H1 (cell line): ENCODE data around the gene KCNQ1. TPM values are rescaled to one million over a fixed set of nuclear protein-coding genes. Genes with fewer than 3 reads are reported as not detected.

Experiments used
- ATF3 ChIP-seq: IDR thresholded peaks from 2 replicates; pipeline ENCODE4 v1.6.1; 2011; ENCODE audit warnings: low read depth, mild to moderate bottlenecking, low read length; ENCODE audit not compliant: insufficient read depth
- CHD7 ChIP-seq: fragments of 300-600 bp; sonication (generic); IDR thresholded peaks from 2 replicates; pipeline ENCODE4 v1.7.1; 2012; ENCODE audit warnings: low read length, moderate library complexity, mild to moderate bottlenecking, inconsistent platforms; ENCODE audit not compliant: insufficient replicate concordance
- CTBP2 ChIP-seq: IDR thresholded peaks from 2 replicates; pipeline ENCODE4 v1.7.0; 2011; ENCODE audit warnings: borderline replicate concordance, mild to moderate bottlenecking, moderate library complexity, mixed read lengths, low read length; ENCODE audit not compliant: insufficient read depth, insufficient read length
- HDAC2 ChIP-seq, 2 experiments: fragments of 300-600 bp in 1 of 2; sonication (generic) in 1 of 2; IDR thresholded peaks; 2 replicates each; pipeline ENCODE4 v1.6.1; 2011 to 2012; ENCODE audit warnings: low read depth in 2 of 2, low read length in 2 of 2, mild to moderate bottlenecking in 2 of 2, moderate library complexity in 2 of 2, borderline replicate concordance in 1 of 2, inconsistent platforms in 1 of 2
- KDM4A ChIP-seq: IDR thresholded peaks from one replicate; pipeline ENCODE4 v1.7.1; 2012; ENCODE audit warnings: low read depth, mild to moderate bottlenecking, moderate library complexity, low read length, inconsistent platforms; ENCODE audit not compliant: severe bottlenecking
- polyA plus RNA-seq, 7 experiments: library from polyadenylated mRNA; depleted of rRNA in 3 of 7; stranded (reverse) in 5 of 7; unstranded in 2 of 7; fragments of >200 nt in 5 of 7; fragments of 200-250 nt in 2 of 7; gene quantifications; 1 replicate in 5 of 7; 2 replicates in 1 of 7; 4 replicates in 1 of 7; pipeline versions ENCODE4 v1.2.1 to v1.2.3, GENCODE V29; 2011 to 2013; ENCODE audit warnings: missing spikeins in 2 of 7, mixed read lengths in 2 of 7
- total RNA-seq: library from RNA; stranded (reverse); fragmentation: NEBNext Ultra II Directional; extraction: Animal tissue kit (Norgen Biotek cat#: 25700); gene quantifications from 2 replicates; pipeline ENCODE4 v1.2.1, GENCODE V29; 2021
- TF ChIP-seq, protein P1 (sequence below): IDR thresholded peaks from 2 replicates; pipeline ENCODE4 v1.6.1; 2012; ENCODE audit warnings: inconsistent platforms

Gene KCNQ1
- total and polyA plus RNA-seq, 2 of the 8 experiments (the other 6 are each of a cell fraction or from before 2014, with no cell fraction given): 1.9 to 2.0 TPM

GRCh38 chr11:2576549-2576948, 131.7 kb downstream of the KCNQ1 start (continued):
- no peak for TF ChIP-seq CHD7
- no peak for TF ChIP-seq HDAC2 (IDR thresholded peaks at IDR 0.05; ENCODE audit: borderline replicate concordance in 1 of 2, low read depth in 2 of 2, low read length in 2 of 2)
- TF ChIP-seq, protein P1, sequence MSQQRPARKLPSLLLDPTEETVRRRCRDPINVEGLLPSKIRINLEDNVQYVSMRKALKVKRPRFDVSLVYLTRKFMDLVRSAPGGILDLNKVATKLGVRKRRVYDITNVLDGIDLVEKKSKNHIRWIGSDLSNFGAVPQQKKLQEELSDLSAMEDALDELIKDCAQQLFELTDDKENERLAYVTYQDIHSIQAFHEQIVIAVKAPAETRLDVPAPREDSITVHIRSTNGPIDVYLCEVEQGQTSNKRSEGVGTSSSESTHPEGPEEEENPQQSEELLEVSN: peak; percentile 21; the same call in 1 of the 2 replicates
- TF ChIP-seq ATF3: no peak
- no peak for TF ChIP-seq CTBP2
- no peak for TF ChIP-seq KDM4A
